HG02763 (cell line): Measurements from ENCODE around the gene NMNAT1.
A peak's percentile ranks its signal among the peaks of the same experiment; 100 is the strongest.
"Not testable (repeated sequence)": the region's sequence is repeated elsewhere in the genome, so short reads cannot be mapped to it uniquely, and the experiment has no call there.

Experiments
- ATAC-seq: cut with Tn5 transposase; IDR thresholded peaks from one replicate; pipeline ENCODE4 v1.9.1; 2021; ENCODE audit warnings: mild to moderate bottlenecking, moderate library complexity; ENCODE audit not compliant: unreplicated experiment

NMNAT1 gene

DNA sequence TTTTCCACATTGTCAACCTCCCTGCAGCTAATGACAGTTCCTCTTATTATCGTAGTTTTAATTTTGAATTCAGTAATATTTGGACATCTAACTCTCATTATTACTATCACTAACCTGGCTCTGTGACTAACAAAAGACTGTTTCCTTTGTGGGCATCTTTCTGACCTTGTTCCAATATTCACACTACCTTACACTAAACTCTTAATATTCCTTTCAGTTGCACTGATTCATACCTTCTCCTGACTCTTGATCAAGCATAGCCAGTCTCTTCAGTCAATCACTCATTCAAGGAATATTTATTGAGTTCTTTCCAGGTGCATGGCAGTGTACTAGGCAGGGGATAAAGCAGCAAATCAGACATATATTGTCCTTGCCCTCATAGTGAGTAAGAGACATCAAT lies 25.4 kb upstream of the NMNAT1 start:
- ATAC-seq, result no peak

DNA sequence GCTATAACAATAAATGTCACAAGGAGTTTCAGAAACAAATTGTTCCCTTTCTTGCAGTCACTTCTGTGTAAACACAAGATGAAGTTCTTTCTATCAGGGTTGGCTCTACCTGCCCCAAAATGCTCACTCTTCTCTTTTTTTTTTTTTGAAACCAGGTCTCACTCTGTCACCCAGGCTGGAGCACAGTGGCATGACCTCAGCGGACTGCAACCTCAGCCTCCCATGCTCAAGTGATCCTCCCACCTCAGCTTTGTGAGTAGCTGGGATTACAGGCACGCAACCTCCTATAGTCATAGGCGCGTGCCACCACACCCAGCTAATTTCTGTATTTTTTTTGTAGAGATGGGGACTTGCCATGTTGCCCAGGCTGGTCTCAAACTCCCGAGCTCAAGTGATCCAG lies 22.7 kb upstream of the NMNAT1 start:
- no peak for ATAC-seq

DNA sequence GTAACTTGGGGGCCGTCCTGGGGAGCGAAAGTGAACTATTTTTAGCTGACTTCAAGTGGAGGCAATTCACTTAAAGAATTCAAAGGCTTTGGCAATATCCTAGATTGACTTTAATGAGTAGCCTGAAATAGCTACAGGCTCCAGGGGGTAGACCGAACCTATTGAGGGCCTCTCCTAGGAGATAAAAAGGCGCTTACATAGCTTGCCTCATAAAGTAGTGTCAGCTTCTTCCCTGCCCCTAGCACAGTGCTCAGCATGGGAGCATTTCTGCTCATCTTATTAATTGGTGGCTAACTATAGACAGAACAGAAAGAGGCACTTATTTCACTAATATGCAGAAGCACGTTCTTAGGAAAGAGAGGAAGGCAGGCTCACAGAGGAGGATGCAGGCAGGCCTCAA lies 20.9 kb upstream of the NMNAT1 start:
- ATAC-seq, result no peak

DNA sequence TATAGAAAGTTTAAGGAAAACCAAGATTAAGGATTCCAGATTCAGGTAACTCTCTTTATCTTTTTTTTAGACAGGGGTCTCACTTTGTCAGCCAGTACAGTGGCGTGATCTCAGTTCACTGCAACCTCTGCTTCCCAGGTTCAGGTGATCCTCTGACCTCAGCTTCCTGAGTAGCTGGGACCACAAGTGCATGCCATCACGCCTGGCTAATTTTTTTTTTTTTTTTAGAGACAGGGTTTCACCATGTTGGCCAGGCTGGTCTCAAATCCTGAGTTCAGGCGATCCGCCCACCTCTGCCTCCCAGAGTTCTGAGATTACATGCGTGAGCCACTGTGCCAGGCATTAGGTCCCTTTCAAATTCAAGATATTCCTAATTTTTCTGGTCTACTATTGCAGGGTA lies 16.0 kb upstream of the NMNAT1 start:
- no peak for ATAC-seq

DNA sequence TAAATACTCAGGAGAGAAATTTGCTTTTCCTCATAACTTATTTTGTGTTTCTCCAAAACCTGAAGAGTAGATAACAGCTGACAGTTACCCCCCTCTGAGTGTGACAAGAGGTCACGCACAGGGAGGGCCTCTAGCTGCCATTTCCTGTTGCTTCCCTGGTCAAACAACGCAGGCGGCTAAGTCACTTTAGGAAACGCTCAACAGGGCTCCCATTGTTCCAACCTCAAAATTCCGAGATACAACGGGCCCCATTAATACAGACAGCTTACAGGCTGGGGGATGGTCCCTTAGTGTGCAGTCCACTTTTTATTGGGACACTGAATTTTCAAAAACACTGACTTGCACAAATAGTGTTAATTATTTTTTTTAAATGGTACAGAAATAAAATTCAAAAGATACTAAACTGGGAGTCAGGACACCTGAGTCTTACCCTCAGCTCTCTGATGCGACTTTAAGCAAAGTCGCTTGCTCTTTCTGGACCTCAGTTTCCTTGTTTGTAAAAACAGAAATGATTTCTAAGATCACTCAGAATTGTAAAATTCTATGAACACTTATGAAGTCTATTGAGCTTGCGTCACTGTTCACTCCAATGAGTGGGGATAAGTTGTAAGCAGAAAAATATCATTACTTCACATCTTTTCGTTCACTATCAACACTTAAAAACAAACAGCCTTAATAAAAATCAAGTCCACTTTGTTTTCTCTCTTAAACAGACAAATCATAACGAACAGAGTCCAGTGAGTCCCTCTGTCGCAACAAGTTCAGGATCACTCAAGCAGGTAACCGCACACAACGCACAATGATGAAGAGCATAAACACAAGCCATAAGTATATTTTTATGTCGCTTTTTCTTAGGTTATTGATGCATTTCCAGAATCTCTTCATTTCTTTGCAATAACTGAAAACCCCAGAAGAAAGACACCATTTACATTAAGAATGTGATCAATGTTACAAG lies 13.6 kb upstream of the NMNAT1 start:
- ATAC-seq, result no peak

DNA sequence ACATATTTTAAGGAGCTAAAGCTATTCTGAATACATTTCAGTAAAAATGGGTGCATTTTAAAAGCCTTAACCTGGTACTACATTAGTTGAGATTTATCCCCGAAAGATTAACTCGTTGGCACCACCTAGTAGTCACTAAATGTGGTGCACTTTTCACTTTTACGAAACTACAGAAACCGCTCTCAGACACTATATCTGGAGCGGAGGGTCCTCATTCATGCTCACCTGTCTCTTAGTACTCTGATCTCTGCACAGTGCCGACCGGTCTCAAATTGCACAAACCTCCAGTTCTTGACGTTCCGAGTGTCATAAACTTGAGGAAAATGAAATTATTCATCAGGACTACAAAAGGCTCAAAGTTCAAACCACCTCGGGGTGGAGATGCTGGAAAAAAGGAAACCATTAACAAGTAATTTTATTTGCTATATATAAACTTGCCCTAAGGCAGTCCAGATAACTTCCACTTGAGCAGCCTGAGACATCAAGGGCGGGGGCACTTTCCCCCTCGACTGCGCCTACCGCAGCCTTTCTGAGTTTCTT lies 806 bp upstream of the NMNAT1 start:
- no peak for ATAC-seq

DNA sequence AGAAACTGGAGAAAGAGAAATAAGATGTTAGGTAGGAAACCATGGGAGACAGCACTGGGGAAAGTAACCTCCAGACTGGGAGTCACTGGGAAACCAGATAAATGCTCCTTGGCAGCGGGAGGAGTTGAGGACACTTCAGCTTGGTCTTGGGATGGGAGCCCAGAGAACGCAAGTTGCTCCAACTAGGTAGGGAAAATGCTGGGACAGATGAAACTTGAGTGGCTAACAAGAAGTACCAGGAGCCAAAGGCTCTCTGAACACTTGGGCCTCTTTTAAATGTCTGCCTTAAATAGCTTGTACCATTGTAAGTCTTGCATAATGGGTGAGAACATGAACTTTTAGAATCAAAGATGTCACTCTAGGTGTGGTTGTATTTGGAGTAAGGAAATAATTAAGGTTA lies 3.0 kb downstream of the NMNAT1 start:
- no peak for ATAC-seq

DNA sequence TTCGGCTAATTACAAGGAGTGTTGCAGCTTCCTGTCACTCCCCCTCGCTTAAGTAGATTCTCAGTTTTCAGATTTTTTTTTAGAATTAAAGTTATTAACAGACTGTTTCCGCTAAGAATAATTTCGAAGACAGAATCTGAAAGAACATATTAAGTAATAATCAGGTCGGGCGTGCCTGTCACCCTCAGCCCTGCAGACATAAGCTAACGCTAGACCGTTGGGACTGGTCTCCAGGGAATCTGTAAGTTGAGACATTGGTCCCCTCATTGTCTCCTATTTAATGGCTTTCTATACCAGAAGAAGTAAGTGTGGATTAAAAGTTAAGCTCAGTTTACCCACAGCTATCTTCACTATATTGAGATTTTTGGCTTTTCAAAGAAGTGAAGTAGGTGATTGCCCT lies 14.5 kb downstream of the NMNAT1 start:
- no peak for ATAC-seq

DNA sequence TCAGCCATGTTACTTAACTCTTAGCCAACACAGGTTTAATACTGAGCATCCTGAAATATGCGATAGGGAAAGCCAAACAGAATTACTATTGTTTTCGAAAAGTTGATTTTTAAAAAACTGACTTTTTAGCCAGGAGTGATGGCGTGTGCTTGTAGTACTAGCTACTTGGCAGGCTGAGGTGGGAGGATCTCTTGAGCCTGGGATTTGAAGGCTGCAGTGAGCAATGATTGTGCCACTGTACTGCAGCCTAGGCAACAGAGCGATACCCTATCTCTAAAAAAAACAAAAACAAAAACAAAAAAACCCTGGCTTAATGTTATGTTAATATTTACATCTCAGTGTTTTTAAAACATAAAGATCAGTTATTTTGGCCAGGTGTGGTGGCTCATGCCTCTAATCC lies 16.7 kb downstream of the NMNAT1 start:
- no peak for ATAC-seq

DNA sequence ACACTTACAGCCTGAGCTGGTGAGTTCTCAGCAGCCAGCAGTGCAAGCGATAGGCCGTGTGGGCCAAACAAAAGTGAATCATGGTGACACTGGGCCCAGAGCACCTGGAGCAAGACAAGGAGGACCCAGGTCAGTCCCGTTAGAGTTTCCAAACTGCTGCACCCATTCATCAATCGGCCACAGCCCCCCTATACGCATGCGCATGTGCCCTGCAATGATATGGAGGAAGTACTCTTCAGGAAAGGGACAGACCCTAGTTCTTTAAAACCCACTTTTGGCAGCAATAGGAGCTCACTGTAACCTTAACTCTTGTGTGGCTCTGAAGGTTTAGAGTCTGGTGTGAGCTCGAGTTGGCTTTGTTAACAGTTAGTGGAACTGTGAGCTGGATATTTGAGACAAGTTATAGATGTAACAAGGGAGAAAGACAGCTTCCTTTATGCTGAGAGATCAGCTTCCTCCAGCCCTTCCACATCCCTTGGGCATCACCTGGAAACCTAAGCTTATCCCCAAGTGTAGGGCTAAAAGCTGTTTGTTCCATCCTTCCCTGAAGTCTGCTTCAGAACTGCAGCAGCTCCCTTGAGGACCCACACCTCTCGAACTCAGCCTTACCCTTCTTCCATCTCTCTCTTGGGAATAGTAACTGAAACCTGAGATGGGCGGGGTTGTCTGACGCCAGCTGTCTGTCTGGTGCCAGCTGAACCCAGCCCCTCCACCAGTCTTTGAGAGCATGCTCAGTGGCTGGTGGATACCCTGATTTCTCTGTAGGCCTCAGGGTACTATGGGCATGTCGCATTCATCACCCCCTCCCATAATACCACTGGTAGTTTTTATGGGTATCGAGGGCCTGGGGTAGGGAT lies 17.7 kb downstream of the NMNAT1 start:
- ATAC-seq, result peak; percentile 51

DNA sequence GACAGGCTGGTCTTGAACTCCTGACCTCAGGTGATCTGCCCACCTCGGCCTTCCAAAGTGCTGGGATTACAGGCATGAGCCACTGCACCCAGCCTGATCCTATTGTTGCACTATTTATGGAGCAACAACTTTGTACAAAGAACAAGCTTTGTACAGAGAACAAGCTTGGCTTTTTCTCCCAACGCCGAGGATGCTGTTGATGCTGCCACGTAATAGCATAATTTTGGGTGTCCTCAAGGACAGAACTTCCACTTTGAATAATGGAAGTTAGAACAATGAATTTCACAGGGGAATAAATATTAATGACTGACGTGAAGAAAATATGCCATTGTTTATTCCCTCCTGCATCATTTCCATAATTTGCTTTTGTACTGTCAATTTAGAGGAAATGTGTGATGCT lies 41.0 kb downstream of the NMNAT1 start:
- ATAC-seq, result no peak

DNA sequence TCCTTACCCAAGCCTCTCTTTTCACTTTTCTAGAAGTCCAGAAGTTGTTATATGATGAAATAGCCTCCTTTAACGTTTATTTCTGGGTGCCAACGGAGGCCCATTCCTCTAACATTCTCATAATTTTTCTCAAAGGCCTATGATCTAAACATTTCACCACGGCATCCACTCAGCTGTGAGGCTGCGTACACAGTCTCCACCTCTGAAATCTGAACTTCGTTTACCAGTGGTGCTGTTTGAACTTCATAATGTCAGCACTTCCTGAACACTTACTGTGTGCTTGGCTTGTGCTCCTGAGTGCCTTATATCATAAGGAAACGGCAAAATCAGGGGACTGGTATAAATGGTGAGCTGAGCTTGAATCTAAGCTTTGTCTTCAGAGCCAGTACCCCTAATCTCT lies 41.7 kb downstream of the NMNAT1 start:
- no peak for ATAC-seq

DNA sequence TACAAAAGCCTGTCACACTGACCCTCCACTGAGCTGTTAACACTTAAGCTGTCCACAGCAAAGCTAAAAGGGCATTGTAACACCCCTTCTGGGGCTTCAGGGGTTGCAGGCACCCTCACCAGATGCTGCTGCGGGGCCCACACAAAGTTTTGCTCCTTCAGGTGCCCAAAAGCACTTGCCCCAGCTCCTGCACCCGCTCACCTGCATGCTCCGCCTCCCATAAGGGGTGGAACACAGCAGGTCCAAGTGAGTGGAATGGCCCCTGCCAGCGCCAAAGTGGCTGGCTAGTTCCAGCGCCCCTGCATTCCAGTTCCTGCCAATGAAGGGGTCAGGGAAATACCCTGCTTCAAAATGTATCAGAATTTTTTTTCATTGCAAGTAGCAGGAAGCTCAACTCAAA lies 46.5 kb downstream of the NMNAT1 start:
- ATAC-seq, result no peak

DNA sequence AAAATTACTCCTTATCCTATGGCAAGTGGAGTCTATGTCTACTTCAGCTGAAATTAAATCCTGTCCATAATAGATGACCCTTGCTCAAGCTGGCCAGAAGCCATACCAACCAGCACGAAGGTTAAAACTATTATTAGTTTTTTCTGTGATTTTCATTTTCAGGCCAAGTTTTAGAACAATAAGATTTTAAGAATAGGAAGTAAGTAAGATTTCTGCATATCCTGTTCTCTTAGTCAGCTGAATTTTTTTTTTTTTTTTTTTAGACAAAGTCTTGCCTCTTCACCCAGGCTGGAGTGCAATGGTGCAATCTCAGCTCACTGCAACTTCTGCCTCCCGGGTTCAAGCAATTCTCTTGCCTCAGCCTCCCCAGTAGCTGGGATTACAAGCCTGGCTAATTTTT lies 47.7 kb downstream of the NMNAT1 start:
- no peak for ATAC-seq

DNA sequence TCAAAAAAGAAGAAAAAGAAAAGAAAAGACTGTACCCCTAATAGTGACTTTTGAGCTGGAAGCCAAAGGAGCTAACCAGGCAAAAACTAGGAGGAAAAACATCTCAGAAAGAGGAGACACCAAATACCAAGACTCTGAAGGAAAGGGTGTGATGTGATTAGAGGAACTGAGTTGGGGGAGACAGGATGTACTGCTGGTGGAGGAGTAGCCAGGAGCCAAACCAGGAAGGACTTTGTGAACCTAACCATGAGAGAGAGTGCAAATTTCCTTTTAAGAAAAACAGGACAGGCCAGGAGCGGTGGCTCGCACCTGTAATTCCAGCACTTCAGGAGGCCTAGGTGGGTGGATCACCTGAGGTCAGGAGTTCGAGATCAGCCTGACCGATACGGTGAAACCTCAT lies 49.6 kb downstream of the NMNAT1 start:
- ATAC-seq, result no peak

DNA sequence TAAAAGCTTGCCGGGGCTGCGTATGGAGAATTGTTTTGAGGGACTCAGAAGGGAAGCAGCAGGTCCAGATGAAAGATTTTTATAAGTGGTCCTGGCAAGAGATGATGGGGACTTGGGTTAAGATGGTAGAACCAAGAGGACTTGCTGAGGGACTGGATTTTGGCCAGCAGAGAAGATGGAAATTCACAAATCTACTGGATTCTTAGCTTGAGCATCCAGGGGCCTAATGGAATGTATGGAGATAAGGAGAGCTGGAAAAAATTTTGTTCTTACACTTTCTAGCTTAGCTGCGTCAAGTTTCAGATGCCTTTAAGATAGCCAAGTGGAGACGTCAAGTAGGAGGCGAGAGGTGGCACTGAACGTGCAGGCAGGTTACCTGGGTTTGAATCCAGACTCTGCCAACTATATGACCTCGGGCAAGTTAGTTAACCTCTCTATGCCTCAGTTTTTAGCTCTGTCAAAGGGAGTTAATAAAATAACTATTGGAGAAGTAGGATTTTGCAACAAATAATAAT lies 50.3 kb downstream of the NMNAT1 start:
- ATAC-seq, result no peak

DNA sequence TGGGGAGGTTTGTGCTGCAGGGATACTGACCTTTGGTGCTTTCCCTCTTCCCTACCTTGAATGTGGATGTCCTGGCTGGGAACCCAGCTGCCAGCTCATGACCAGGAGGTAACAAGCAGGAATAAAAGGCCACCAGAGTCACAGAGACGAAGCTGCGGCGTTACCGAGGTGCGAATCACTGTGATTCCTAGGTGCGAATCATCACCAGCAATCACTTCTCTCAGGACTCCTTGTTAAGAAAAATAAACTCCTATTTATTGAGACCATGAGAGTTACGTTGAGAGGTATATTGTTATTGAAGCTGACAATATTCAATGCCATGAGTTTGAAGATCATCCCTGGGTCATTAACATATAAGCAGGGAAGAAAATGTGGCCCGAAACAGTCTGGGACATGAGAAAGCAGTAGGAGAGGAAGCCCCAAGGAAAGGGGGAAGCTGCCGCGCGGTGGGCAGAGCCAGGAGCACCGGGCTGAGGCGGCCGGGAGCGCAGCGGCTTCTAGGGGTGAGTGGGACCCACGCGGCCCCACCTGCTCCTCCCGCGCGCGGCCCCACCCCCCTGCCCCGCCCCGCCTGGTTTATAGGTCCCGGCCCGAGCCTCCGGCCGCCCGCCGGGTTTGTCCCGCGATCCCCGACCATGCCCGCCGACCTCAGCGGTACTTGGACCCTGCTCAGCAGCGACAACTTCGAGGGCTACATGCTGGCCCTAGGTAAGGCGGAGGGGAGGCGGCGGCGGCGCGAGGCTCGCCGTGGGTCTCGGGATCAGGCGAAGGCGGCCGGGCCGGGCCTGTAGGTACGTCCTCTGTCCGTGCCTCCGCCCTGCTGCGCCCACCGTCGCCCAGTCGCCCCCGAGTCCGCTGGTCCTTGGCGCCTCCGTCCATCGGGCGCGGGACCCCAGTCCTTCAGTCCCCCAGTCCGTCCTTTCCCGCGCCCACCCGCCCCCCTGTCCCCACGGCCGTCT lies 53.6 kb downstream of the NMNAT1 start, which contains the start of gene RBP7:
Gene RBP7 (plus strand): TSS at position 605 of the 959 bp plus-strand sequence. CDS start 31 bp downstream, at position 636.
- no peak for ATAC-seq

DNA sequence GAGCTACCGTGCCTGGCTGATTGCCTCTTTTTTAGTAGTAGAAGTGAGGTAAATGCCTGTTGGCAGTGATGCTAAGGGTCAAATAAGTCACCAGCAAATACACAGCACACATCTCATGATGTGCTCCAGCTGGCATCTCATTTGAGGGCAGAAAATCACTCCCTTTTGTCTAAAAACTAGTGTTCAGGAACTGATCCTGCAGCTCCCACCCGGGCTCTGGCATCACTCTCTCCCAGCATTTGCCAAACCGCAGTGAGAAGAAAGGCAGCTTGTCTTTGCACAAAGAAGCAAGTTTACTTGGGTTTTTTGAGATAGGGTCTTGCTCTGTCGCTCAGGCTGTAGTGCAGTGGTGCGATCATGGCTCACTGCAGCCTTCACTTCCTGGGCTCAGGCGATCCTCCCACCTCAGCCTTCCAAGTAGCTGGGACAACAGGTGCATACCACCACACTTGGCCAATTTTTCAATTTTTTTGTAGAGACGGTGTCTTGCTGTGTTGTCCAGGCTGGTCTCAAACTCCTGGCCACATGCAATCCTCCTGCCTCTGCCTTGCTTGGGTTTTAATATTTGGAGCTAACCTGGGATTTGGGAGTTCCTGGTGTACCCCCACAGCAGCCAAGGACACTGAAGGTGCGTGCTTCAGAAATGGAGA lies 57.9 kb downstream of the NMNAT1 start:
- ATAC-seq, result no peak

DNA sequence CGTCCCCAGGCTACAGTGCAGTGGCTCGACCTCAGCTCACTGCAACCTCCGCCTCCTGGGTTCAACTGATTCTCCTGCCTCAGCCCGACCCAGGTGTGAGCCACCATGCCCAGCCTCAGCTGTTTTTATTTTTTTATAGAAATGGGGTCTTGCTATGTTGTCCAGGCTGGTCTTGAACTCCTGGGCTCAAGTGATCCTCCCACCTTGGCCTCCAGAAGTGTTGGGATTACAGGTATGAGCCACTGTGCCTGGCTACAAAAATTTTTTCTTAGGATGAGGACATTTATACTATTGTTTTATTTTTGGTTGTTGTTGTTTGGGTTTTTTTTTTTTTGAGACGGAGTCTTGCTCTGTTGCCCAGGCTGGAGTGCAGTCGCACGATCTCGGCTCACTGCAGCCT lies 62.0 kb downstream of the NMNAT1 start:
- not testable (repeated sequence) for ATAC-seq

DNA sequence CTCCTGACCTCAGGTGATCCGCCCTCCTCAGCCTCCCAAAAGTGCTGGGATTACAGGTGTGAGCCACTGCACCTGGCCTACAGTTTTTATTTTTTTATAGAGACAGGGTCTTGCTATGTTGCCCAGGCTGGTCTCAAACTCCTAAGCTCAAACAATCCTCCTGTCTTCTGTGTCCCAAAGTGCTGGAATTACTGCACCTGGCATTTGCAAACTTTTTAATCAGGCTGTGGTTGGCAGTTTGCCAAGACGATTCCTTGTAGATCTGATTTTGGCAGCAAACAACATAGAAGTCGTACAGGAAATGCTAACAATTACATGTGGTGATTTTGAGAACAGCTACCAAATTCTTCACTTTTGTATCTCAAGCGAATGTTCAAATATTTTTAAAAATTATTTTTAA lies 63.9 kb downstream of the NMNAT1 start:
- no peak for ATAC-seq
